GM21576 (cell line): Measurements from ENCODE around the gene EXOC6B.

ENCODE experiments used
- ATAC-seq: cut with Tn5 transposase; IDR thresholded peaks from one replicate; pipeline ENCODE4 v1.9.1; 2021; ENCODE audit warnings: mild to moderate bottlenecking, moderate library complexity; ENCODE audit not compliant: unreplicated experiment

EXOC6B gene

GRCh38 chr2:72825257-72826155 lies at the start of gene EXOC6B:
Gene EXOC6B, minus strand, starts transcription at chr2:72826033.
- ATAC-seq, result peak; percentile 95

- ATAC-seq, result no peak
Observed at GRCh38 chr2:72871880-72872279, 46.0 kb upstream of the EXOC6B start.

GRCh38 chr2:72871060-72871459 lies 45.2 kb upstream of the EXOC6B start:
- ATAC-seq, result no peak

- ATAC-seq, result peak; percentile 48
Observed at GRCh38 chr2:72864500-72864899, 38.7 kb upstream of the EXOC6B start.

- no peak for ATAC-seq
Observed at GRCh38 chr2:72863046-72863445, 37.2 kb upstream of the EXOC6B start.

GRCh38 chr2:72862239-72862988 lies 36.6 kb upstream of the EXOC6B start:
- ATAC-seq, result peak; percentile 92

GRCh38 chr2:72859831-72860262 lies 34.0 kb upstream of the EXOC6B start:
- peak; percentile 57 for ATAC-seq

GRCh38 chr2:72851333-72851732 lies 25.5 kb upstream of the EXOC6B start:
- ATAC-seq, result no peak

- ATAC-seq, result no peak
Observed at GRCh38 chr2:72849138-72849462, 23.3 kb upstream of the EXOC6B start.

GRCh38 chr2:72848436-72849137 lies 22.8 kb upstream of the EXOC6B start:
- no peak for ATAC-seq

- ATAC-seq, result no peak
Observed at GRCh38 chr2:72847534-72848315, 21.9 kb upstream of the EXOC6B start.

GRCh38 chr2:72846171-72847095 lies 20.6 kb upstream of the EXOC6B start:
- ATAC-seq, result peak; percentile 91

- no peak for ATAC-seq
Observed at GRCh38 chr2:72843301-72843700, 17.5 kb upstream of the EXOC6B start.

- ATAC-seq, result no peak
Observed at GRCh38 chr2:72841462-72842125, 15.8 kb upstream of the EXOC6B start.

GRCh38 chr2:72840066-72840465 lies 14.2 kb upstream of the EXOC6B start:
- ATAC-seq, result no peak

- ATAC-seq, result no peak
Observed at GRCh38 chr2:72837171-72837570, 11.3 kb upstream of the EXOC6B start.

- ATAC-seq, result no peak
Observed at GRCh38 chr2:72835403-72835802, 9.6 kb upstream of the EXOC6B start.

- ATAC-seq, result no peak
Observed at GRCh38 chr2:72834596-72834995, 8.8 kb upstream of the EXOC6B start.

- ATAC-seq, result no peak
Observed at GRCh38 chr2:72833084-72833714, 7.4 kb upstream of the EXOC6B start.
